GM19463 (cell line): ENCODE measurements around the gene CLEC3B.
"Not testable (repeated sequence)": the region's sequence is repeated elsewhere in the genome, so short reads cannot be mapped to it uniquely, and the experiment has no call there.

Experiments
- ATAC-seq: cut with Tn5 transposase; IDR thresholded peaks from one replicate; pipeline ENCODE4 v1.9.1; 2021; ENCODE audit warnings: mild to moderate bottlenecking, moderate library complexity; ENCODE audit not compliant: unreplicated experiment

Gene CLEC3B

GRCh38 chr3:45034612-45035252 lies 8.6 kb downstream of the CLEC3B start:
- peak; percentile 57 for ATAC-seq

GRCh38 chr3:45035441-45036301 lies 9.6 kb downstream of the CLEC3B start:
- no peak for ATAC-seq

GRCh38 chr3:45037720-45038455 lies 11.8 kb downstream of the CLEC3B start:
- peak; percentile 59 for ATAC-seq

DNA sequence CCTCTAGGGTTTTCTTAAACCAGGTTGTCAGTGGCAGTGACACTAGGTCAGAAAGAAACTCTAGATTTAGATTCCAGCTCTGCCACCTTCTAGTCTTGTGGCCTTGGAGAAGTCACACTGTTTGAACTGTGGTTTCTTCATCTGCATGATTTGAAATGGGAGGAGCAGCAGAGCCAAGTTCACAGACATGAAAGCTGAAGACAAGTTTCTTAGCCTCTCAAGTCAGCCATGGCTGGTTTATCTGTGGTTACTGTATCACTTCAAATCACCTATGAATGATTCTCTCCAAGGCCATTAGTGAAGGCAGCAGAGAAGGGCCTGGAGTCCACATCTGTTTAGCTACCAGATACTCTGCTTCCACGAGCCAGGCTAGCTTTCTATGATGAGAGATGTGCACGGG lies 15.6 kb downstream of the CLEC3B start:
- ATAC-seq, result no peak

DNA sequence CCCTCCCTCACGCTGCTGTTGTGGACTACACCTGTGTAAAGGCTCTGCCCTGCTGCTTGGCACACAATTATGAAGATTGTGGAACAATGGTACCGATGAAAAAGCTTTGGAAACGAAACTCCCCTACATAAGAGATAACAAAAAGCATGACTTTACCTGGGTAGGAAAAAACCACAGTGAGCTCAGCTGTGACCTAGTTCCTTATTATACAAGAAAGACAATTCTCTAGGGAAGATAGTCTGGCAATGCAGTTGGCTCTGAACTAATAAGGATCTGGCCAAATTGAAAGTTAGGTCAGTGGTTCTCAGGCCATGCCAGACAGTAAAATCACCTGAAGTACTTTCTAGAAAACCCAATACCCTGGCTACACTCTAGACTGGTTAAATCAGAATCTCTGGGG lies 16.1 kb downstream of the CLEC3B start:
- ATAC-seq, result no peak

- no peak for ATAC-seq
Observed at GRCh38 chr3:45043728-45044299, 17.7 kb downstream of the CLEC3B start.

GRCh38 chr3:45048244-45048643 lies 22.1 kb downstream of the CLEC3B start:
- no peak for ATAC-seq

GRCh38 chr3:45049807-45050206 lies 23.7 kb downstream of the CLEC3B start:
- ATAC-seq, result no peak

GRCh38 chr3:45051685-45052084 lies 25.6 kb downstream of the CLEC3B start:
- no peak for ATAC-seq

- not testable (repeated sequence) for ATAC-seq
Observed at GRCh38 chr3:45053805-45054195, 27.7 kb downstream of the CLEC3B start.

DNA sequence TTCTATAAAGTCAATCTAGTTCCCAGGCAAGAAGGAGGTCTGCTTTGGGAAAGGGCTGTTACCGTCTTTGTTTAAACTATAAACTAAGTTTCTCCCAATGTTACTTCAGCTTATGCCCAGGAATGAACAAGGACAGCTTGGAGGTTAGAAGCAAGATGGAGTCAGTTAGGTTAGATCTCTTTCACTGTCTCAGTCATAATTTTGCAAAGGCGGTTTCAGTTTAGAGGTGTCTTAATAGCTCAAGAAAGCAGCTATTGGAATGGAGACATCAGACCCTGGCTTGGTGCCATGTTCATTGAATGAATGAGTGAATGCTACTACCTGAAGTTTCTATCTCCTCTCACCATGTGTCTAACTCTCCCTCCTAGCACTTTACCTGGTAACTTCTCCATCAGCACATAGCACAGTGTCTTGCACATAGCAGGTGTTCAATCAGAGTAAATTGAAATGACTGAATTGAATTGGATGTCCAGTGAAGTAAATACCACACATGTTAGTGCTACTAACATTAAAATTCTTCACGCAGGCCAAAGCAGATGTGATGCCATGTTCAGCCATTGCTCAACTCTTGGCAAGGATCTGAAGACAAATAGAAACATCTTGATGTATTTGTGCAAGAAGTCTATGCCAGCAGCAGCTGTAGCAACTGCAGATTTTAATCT lies 28.2 kb downstream of the CLEC3B start:
- ATAC-seq, result no peak

GRCh38 chr3:45055032-45055410 lies 28.9 kb downstream of the CLEC3B start:
- ATAC-seq, result no peak

DNA sequence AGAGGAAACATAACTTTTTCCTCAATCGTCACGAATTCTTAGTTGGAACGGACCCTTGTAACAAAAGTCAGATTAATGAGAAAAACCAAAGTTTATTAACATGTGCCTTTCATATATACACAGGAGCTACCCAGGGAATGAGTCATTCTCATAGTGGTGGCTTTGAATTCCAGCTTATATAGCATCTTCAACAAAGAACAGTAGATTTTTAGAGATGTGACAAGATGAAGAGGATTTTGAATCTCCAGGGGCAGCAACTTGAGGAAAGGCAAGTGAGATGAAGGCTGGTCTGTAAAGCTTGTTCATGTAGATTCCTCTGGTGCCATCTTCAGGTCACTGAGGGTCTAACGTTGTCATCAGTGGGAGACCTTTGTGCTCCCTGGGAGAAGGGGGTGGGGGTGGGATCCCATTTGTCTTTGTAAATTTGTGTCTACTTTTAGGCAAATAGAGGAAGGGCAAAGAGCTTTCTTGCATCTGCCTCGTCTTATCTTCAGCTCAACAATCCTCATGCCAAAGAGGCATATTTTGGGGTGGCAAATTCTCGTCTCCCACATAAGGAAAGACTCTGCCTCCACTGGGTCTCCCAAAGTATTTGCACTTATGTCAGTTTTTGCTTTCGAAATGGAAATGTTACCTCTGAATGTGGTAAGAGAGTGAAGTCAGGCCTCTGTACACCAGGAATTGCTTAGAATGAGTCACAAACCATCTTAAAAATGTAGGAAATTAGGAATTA lies 29.5 kb downstream of the CLEC3B start:
- no peak for ATAC-seq

DNA sequence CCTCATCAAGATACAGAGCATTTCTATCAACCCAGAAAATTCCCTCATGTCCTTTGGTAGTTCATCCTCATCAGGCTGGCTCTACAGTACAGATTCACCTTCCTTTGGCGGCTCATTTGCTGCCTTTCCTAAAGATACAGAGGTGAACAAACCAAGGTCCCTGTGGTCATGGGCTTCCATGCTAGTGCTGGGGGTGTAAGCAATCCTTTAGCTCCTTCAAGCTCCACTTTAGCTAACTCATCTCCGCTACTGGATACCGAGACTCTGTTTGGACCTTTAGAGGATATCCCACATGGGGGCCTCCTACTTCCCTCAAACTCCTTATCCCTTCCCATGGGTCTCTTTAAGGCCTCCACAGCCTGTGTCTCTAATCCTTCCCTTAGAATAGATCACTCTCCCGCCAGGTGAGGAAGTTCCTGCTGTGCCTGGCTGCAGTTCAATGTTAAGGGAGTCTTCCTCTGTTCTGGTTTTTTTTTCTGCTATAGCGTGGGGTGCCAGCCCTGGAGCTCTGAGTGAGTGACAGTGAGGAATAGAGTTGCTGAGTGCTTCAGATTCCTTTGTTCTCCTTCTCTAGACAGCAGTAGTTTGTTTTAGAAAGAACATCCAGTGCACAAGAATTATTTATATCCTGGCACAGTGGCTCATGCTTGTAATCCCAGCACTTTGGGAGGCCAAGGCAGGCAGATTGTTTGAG lies 30.7 kb downstream of the CLEC3B start:
- ATAC-seq, result no peak

- no peak for ATAC-seq
Observed at GRCh38 chr3:45057557-45057956, 31.5 kb downstream of the CLEC3B start.

DNA sequence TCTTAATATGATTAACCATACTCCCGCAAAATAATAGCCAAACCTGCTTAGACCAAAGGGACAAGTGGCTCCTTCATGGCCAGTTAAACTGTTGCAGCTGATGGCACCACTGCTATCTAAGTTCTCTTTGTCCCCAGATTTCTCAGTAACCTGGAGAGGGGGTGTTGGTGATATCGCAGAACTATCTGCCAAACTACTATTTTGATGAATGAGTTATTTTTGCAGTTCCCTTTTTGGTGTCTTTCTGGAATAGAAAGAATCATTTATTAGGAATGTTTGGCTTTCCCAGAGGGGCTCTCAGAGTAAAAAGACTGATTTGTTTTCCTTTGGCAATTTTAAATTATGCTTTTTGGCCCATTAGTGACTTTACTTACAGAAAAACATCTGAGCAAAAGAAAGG lies 33.0 kb downstream of the CLEC3B start:
- ATAC-seq, result no peak

DNA sequence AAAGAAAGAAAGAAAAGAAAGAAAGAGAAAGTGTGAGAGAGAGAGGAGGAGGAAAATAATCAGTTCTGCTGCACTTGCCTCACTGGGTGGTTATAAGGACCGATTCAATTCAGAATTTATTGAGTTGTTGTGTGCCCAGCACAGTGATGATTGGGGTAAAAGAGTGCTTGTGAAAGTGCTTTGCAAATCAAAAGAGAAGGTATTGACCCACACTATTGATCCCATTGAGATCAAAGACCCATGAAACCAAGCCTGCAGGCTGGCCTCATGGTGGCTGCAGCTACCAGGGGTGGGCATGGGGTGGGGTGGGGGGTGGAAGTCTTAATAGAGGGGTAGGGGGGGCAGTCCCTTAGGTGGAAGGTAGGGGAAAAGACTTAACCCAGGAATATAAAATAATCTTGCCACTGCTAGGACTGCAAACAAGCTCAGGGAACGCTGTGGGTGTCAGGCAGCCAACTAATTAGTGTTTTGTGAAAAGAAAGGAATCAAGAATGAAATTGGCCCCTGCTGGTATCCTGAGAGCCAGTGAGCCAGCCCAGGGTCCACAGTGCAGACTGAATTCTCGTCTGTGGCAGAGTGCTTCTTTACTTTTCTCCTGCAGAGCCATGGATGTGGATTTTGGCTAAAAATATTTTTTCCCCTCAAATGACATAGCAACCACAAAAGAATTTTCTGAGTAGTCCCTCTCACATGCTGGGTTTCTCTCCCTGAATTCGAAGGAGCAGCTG lies 34.2 kb downstream of the CLEC3B start:
- no peak for ATAC-seq

GRCh38 chr3:45062697-45063070 lies 36.6 kb downstream of the CLEC3B start:
- ATAC-seq, result no peak
